ENCODE results near the gene MDM2.

The MDM2 gene

DNA sequence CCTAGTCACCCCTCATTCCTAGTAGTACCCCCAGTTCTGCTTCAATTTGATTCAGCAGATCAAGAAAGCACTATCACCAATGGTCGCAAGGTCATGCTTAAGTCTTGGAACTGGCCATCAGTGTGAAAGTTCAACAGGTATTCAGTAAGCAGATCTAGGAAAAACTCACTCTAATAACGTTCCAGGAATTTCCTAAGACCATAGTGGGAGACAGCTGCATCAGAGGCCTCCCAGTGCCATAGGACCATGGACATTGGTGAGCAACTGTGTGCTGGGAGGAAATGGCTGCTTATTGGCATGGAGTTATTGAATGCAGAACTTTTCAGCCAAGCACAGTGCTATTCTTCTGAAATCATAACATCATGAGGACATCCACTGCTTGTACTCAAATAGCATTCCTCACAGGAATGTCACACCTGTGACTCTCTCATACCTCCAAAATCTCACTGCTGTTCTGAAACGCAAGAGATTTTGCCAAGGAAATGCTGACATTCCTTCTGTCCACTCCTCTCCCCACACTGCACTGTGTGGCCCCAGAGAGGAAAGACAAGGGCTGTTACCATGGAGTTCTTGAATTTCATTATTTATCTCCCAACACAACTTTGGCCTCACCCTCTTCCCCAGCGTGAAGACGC lies 30.9 kb upstream of the MDM2 start:
- ATAC-seq, result no peak
- no peaks in the 10 kb centered on the region for H3K9me3 Mint-ChIP-seq

DNA sequence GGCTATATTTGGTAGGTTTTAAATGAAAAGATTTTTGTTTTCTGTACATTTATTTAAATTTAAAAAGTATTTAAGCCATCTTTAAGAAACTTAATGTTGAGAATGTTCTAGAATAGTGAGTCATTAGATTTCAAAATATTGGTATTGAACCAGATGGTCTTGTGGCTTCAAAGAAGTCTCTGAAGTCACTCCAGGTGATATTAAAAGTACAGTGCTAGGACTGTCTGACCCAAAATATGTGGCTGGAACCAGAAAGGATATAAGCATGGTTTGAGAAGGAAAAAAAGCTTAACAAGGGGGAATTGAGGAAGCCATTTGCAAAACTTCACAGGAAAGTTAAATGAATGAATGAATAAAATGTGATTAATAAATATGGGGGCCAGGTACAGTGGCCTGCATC lies 28.7 kb upstream of the MDM2 start:
- Mint-ChIP-seq H3K27me3 (no peaks in the 10 kb centered on the region), H3K27ac (no peak overlapping the region), H3K36me3 (peaks cover 6% of the 10 kb centered on the region), H3K4me3 (no peak overlapping the region), H3K9me3 (no peaks in the 10 kb centered on the region), H3K4me1 (no peaks in the 10 kb centered on the region)
- ATAC-seq, result no peak

More for the DNA sequence above, 30.9 kb upstream of the MDM2 start:
- Mint-ChIP-seq H3K4me1 (peaks cover 19% of the 10 kb centered on the region), H3K36me3 (peaks cover 6% of the 10 kb centered on the region), H3K4me3 (no peak overlapping the region), H3K27ac (no peak overlapping the region), H3K27me3 (no peaks in the 10 kb centered on the region)

- no peaks in the 10 kb centered on the region for H3K9me3 Mint-ChIP-seq
- H3K27ac Mint-ChIP-seq, result no peak overlapping the region
- H3K27me3 Mint-ChIP-seq, result no peaks in the 10 kb centered on the region
- no peak for ATAC-seq
- peaks cover 6% of the 10 kb centered on the region for H3K36me3 Mint-ChIP-seq
- H3K4me3 Mint-ChIP-seq, result no peak overlapping the region
- no peaks in the 10 kb centered on the region for H3K4me1 Mint-ChIP-seq
Observed at GRCh38 chr12:68780731-68781130, 27.2 kb upstream of the MDM2 start.

- H3K9me3 Mint-ChIP-seq, result no peaks in the 10 kb centered on the region
- H3K4me3 Mint-ChIP-seq, result no peak overlapping the region
- no peaks in the 10 kb centered on the region for H3K4me1 Mint-ChIP-seq
- ATAC-seq, result no peak
- no peaks in the 10 kb centered on the region for H3K27me3 Mint-ChIP-seq
- peaks cover 6% of the 10 kb centered on the region for H3K36me3 Mint-ChIP-seq
- H3K27ac Mint-ChIP-seq, result no peak overlapping the region
Observed at GRCh38 chr12:68781728-68782127, 26.2 kb upstream of the MDM2 start.

DNA sequence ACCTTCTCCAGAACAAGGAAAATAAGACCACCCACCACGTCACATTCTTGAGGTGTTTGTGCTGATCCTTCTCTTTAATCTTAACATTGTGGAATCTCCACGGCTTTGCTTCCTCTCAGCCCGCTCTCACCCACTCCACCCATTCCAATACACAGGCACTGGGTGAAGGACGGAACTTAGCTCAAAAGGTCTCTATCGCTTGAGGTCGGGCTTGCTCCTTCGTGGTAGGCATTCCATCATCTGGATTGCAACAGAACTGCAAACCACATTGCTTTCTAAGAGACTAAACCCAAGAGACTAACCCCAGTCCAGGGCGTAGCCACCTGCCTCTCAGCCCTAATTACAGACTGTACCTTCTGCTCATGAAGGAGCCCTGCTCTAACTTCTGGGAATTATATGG lies 24.0 kb upstream of the MDM2 start:
- Mint-ChIP-seq H3K9me3 (no peaks in the 10 kb centered on the region), H3K4me3 (no peak overlapping the region), H3K27ac (no peak overlapping the region), H3K27me3 (no peaks in the 10 kb centered on the region), H3K36me3 (peaks cover 6% of the 10 kb centered on the region), H3K4me1 (peaks cover 11% of the 10 kb centered on the region)
- ATAC-seq, result no peak

GRCh38 chr12:68785358-68785757 lies 22.6 kb upstream of the MDM2 start:
- Mint-ChIP-seq H3K4me1 (peaks cover 11% of the 10 kb centered on the region), H3K4me3 (no peak overlapping the region), H3K9me3 (no peaks in the 10 kb centered on the region), H3K27ac (no peak overlapping the region), H3K36me3 (peaks cover 6% of the 10 kb centered on the region), H3K27me3 (no peaks in the 10 kb centered on the region)
- no peak for ATAC-seq

DNA sequence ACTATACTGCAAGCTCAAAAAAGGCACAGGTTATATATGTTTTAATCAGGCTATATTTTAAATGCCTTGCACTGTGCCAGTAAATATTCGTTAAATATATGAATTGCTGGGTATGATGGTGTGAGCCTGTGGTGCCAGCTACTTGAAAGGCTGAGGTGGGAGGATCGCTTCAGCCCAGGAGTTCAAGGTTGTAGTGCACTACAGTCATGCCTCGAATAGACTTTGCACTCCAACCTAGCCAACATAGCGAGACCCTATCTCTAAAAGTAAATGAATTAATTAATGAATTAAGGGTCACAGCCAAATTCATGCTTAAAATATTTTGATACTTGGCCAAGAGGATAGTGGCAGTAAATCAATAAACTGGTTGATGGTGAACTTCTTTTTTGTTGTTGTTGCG lies 22.2 kb upstream of the MDM2 start:
- Mint-ChIP-seq H3K9me3 (no peaks in the 10 kb centered on the region), H3K27me3 (no peaks in the 10 kb centered on the region), H3K27ac (no peak overlapping the region), H3K36me3 (peaks cover 6% of the 10 kb centered on the region), H3K4me1 (peaks cover 11% of the 10 kb centered on the region), H3K4me3 (no peak overlapping the region)
- no peak for ATAC-seq

DNA sequence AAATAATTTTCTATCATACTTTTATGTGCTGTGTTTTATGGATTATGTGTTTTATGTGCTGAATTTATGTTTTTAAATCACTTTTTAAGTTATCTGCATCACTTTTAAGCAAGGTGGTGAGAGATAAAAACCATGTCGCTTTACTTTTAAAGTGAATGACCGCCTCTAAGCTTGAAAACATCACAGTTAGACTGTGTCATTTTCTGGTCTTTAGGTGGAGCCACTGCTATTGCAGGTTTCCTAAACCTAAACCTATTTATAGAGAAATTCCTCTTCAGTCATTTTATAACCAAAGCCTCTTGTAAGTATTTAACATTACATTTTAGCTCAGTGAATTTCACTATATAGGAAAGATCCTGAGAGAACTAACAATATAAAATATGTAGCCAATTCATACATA lies 21.0 kb upstream of the MDM2 start:
- Mint-ChIP-seq H3K9me3 (no peaks in the 10 kb centered on the region), H3K4me1 (peaks cover 11% of the 10 kb centered on the region), H3K27ac (peak overlapping the region; percentile 67)

GRCh38 chr12:68788554-68789143 lies 19.3 kb upstream of the MDM2 start:
- Mint-ChIP-seq H3K27ac (peak overlapping the region; percentile 67), H3K4me1 (peaks cover 11% of the 10 kb centered on the region), H3K27me3 (no peaks in the 10 kb centered on the region), H3K4me3 (no peak overlapping the region), H3K36me3 (no peaks in the 10 kb centered on the region), H3K9me3 (no peaks in the 10 kb centered on the region)
- ATAC-seq, result no peak

More for the DNA sequence above, 21.0 kb upstream of the MDM2 start:
- H3K4me3 Mint-ChIP-seq, result no peak overlapping the region
- no peak for ATAC-seq
- H3K27me3 Mint-ChIP-seq, result no peaks in the 10 kb centered on the region
- peaks cover 1% of the 10 kb centered on the region for H3K36me3 Mint-ChIP-seq

DNA sequence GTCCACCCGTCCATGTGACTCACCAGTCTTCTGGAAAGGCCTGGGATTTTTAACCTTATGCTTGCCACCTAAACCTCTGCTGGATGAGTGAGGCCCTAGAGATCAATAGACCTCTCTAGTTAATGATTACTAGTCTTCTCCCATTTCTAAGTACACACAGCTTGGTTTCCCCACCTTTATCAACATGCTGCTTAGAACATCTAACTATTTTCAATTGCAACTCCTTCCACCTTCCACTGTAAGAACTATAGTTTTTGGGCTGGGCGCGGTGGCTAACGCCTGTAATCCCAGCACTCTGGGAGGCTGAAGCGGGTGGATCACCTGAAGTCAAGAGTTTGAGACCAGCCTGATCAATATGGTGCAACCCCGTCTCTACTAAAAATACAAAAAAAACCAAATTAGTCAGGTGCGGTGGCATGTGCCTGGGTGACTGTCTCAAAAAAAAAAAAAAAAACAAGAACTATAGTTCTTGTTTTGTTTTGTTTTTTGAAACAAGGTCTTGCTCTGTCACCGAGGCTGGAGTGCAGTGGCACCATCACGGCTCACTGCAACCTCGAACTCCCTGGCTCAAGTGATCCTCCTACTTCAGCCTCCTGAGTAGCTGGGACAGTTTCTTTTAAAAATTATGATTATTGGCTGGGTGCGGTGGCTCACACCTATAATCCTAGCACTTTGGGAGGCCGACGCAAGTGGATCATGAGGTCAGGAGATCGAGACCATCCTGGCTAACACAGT lies 18.7 kb upstream of the MDM2 start:
- H3K4me1 Mint-ChIP-seq, result peaks cover 11% of the 10 kb centered on the region
- no peaks in the 10 kb centered on the region for H3K27me3 Mint-ChIP-seq
- no peak overlapping the region for H3K27ac Mint-ChIP-seq
- no peak for ATAC-seq
- H3K9me3 Mint-ChIP-seq, result no peaks in the 10 kb centered on the region
- H3K4me3 Mint-ChIP-seq, result no peak overlapping the region
- H3K36me3 Mint-ChIP-seq, result no peaks in the 10 kb centered on the region

DNA sequence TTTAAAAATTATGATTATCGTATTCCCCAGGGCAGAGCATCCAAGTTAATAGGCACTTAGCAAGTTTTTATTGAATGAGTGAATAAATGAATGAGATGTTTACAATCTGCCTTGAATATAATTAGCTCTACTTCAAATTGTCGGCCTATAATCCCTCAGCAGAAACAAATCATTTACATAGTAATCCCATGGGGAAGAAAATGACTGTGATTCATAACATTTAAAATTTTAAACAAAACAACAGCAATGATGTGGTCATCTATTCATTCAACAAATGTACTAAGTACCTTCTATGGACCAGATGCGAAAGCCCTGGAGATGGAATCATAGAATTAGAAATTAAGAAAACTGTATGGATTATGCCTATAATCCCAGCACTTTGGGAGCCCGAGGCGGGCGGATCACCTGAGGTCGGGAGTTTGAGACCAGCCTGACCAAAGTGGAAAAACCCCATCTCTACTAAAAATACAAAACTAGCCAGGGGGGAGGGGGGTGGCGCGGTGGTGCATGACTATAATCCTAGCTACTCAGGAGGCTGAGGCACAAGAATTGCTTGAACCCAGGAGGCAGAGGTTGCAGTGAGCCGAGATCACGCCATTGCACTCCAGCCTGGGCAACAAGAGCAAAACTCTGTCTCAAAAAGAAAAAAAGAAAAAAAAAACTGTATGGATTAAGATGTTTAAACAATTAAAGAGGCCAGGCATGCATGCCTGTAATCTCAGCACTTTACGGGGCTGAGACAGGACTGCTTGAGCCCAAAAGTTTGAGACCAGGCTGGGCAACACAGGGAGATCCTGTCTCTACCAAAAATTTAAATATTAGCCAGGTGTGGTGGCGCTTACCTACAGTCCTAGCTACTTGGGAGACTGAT lies 17.7 kb upstream of the MDM2 start:
- H3K36me3 Mint-ChIP-seq, result no peaks in the 10 kb centered on the region
- no peak overlapping the region for H3K27ac Mint-ChIP-seq
- peaks cover 11% of the 10 kb centered on the region for H3K4me1 Mint-ChIP-seq
- ATAC-seq, result no peak
- H3K9me3 Mint-ChIP-seq, result no peaks in the 10 kb centered on the region
- H3K4me3 Mint-ChIP-seq, result no peak overlapping the region
- H3K27me3 Mint-ChIP-seq, result no peaks in the 10 kb centered on the region

DNA sequence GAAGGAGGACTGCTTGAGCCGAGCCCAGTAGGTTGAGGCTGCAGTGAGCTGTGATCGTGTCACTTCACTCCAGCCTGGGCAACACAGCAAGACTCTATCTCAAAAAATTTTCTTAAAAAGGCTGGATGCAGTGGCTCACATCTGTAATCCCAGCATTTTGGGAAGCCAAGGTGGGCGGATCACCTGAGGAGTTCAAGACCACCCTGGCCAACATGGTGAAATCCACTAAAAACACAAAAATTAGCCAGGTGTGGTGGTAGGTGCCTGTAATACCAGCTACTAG lies 17.1 kb upstream of the MDM2 start:
- Mint-ChIP-seq H3K36me3 (no peaks in the 10 kb centered on the region), H3K9me3 (no peaks in the 10 kb centered on the region), H3K27ac (no peak overlapping the region), H3K4me1 (peaks cover 11% of the 10 kb centered on the region), H3K27me3 (no peaks in the 10 kb centered on the region), H3K4me3 (no peak overlapping the region)
- ATAC-seq, result no peak

DNA sequence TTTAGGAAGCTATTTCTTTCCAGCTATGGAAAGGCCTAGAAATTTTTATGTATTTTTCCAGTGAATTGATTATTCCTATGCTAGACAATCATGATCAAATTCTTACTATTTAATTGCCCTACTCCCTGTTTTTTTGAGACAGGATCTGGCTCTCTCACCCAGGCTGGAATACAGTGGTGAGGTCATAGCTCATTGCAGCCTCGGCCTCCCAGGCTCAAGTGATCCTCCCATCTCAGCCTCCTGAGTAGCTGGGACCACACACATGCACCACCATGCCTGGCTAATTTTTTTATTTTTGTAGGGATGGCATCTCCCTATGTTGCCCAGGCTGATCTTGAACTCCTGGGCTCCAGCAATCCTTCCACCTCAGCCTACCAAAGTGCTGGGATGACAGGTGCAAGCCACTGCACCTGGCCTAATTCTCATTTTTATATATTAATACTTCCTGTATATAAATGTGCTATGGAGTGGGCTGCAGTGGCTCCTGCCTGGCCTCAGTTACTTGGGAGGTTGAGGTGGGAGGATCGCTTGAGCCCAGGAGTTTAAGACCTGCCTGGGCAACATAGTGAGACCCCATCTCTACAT lies 16.0 kb upstream of the MDM2 start:
- no peaks in the 10 kb centered on the region for H3K9me3 Mint-ChIP-seq
- no peaks in the 10 kb centered on the region for H3K27me3 Mint-ChIP-seq
- no peak overlapping the region for H3K27ac Mint-ChIP-seq
- ATAC-seq, result no peak
- peaks cover 11% of the 10 kb centered on the region for H3K4me1 Mint-ChIP-seq
- H3K4me3 Mint-ChIP-seq, result no peak overlapping the region
- no peaks in the 10 kb centered on the region for H3K36me3 Mint-ChIP-seq

- H3K27me3 Mint-ChIP-seq, result no peaks in the 10 kb centered on the region
- H3K4me1 Mint-ChIP-seq, result peaks cover 4% of the 10 kb centered on the region
- ATAC-seq, result peak; percentile 76
- no peaks in the 10 kb centered on the region for H3K36me3 Mint-ChIP-seq
- no peak overlapping the region for H3K27ac Mint-ChIP-seq
- H3K4me3 Mint-ChIP-seq, result no peak overlapping the region
- no peaks in the 10 kb centered on the region for H3K9me3 Mint-ChIP-seq
Observed at GRCh38 chr12:68792952-68793351, 15.0 kb upstream of the MDM2 start.

DNA sequence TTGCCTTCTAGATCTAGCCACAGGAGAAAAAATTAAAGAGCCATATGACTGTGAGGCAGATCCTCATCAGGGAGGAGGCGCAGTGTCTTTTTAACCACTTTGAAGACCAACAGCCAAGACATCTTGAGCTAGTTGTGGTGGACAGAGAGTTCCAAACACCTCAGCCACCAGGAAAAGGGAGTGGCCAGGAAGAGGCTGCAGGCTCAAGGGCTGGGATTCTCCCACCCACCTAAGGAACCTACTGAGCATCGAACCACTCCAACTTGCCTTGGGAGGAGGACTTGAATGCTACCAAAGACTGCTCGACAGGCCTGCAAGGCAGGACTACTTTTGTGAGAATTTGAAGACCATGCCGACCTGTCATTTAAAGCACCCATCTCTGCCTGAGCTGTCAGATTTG lies 14.5 kb upstream of the MDM2 start:
- Mint-ChIP-seq H3K4me1 (no peaks in the 10 kb centered on the region), H3K36me3 (no peaks in the 10 kb centered on the region), H3K9me3 (no peaks in the 10 kb centered on the region), H3K27ac (no peak overlapping the region), H3K27me3 (no peaks in the 10 kb centered on the region), H3K4me3 (no peak overlapping the region)
- no peak for ATAC-seq
